HepG2 (cell line): ENCODE results near the gene CIAPIN1. TPM values are rescaled to one million over a fixed set of nuclear protein-coding genes. Genes with fewer than 3 reads are reported as not detected.

Source experiments
- ATAC-seq: fragments of 200-7000 bp; cut with Tn5 transposase; 3 replicates; pipeline ENCODE4 v1.9.1; 2020; ENCODE audit warnings: mild to moderate bottlenecking, moderate library complexity
- BruUV-seq: library from RNA; stranded (reverse); fragments of 400-500 nt; replicated peaks from 2 replicates; lab custom pipeline; 2021; lab: Mats Ljungman, UMichigan
- CTCF ChIA-PET: fragments of 300-600 bp; formaldehyde crosslinking; extraction: SDS; loops from one replicate; lab custom pipeline; 2021; ENCODE audit warnings: low total read pairs, inconsistent platforms, low intra/inter-chr PET ratio; lab: Yijun Ruan, JAX
- POLR2A ChIA-PET: fragments of 350-600 bp; sonication (Branson Sonifier 250); formaldehyde crosslinking; loops from one replicate; lab custom pipeline; 2020; ENCODE audit warnings: antibody characterized with exemption, inconsistent platforms; lab: Yijun Ruan, JAX
- DNase-seq: peaks from one replicate; pipeline ENCODE4 v3.0.0-alpha.2; 2015; ENCODE audit warnings: low spot score
- FAIRE-seq: peaks from 3 replicates; lab custom pipeline; 2011; peaks lifted over from hg19 to GRCh38; lab: Jason Lieb, UNC
- H2AFZ ChIP-seq: one replicate; pipeline ENCODE4 v1.6.1; 2011; ENCODE audit warnings: low read length, inconsistent platforms
- H3K27ac ChIP-seq: fragments of 300-600 bp; 3 replicates; pipeline ENCODE4 v1.8.0; 2011; ENCODE audit warnings: mixed run types, mild to moderate bottlenecking, mixed read lengths, low read length, inconsistent platforms; ENCODE audit not compliant: insufficient read depth; ENCODE audit errors: extremely low read length
- H3K27me3 ChIP-seq, 2 experiments: fragments of 200-600 bp in 1 of 2; 2 replicates in 1 of 2; 3 replicates in 1 of 2; pipeline versions ENCODE4 v1.6.0 to v1.8.0; 2011; ENCODE audit warnings: low read length in 2 of 2, mild to moderate bottlenecking in 2 of 2, moderate library complexity in 2 of 2, inconsistent platforms in 1 of 2; ENCODE audit not compliant: insufficient read depth in 2 of 2, control insufficient read depth in 1 of 2
- H3K36me3 ChIP-seq, 2 experiments: fragments of 200-600 bp in 1 of 2; replicated peaks in 1 of 2; 2 replicates in 1 of 2; 3 replicates in 1 of 2; pipeline versions ENCODE4 v1.5.1 to v1.8.0; 2011; ENCODE audit warnings: low read length in 2 of 2, inconsistent platforms in 1 of 2; ENCODE audit not compliant: insufficient read depth in 2 of 2, control insufficient read depth in 1 of 2
- H3K4me1 ChIP-seq: 2 replicates; pipeline ENCODE4 v1.5.1; 2012; ENCODE audit warnings: low read length, inconsistent platforms; ENCODE audit not compliant: insufficient read depth
- H3K4me2 ChIP-seq: 2 replicates; pipeline ENCODE4 v1.6.0; 2011; ENCODE audit warnings: low read depth, low read length, inconsistent platforms
- H3K4me3 ChIP-seq, 3 experiments: fragments of 200-600 bp in 1 of 3; sonication (generic), shearing (Covaris generic) in 1 of 3; replicated peaks in 1 of 3; 2 replicates each; pipeline ENCODE4 v1.5.1; 2011 to 2016; ENCODE audit warnings: low read length in 3 of 3, inconsistent platforms in 2 of 3, low read depth in 2 of 3, mild to moderate bottlenecking in 2 of 3, control low read depth in 1 of 3, mixed read lengths in 1 of 3; ENCODE audit not compliant: insufficient read depth in 1 of 3
- H3K79me2 ChIP-seq: one replicate; pipeline ENCODE4 v1.6.1; 2011; ENCODE audit warnings: low read length, inconsistent platforms; ENCODE audit not compliant: insufficient read depth
- H3K9ac ChIP-seq: 2 replicates; pipeline ENCODE4 v1.6.0; 2011; ENCODE audit warnings: mild to moderate bottlenecking, low read depth, low read length, inconsistent platforms; ENCODE audit not compliant: insufficient read depth
- H3K9me3 ChIP-seq: 2 replicates; pipeline ENCODE4 v1.5.1; 2012; ENCODE audit warnings: mild to moderate bottlenecking, low read length
- H4K20me1 ChIP-seq: 2 replicates; pipeline ENCODE4 v1.6.0; 2011; ENCODE audit warnings: inconsistent platforms, mild to moderate bottlenecking, low read length, moderate library complexity; ENCODE audit not compliant: insufficient read depth
- AGO2 ChIP-seq: fragments of 200-400 bp; formaldehyde crosslinking; optimal IDR thresholded peaks from 2 replicates; pipeline ENCODE3; 2017; ENCODE audit warnings: mild to moderate bottlenecking, low read depth, low read length, moderate library complexity
- ATF5 ChIP-seq: sonication (generic); formaldehyde crosslinking; IDR thresholded peaks from 2 replicates; pipeline ENCODE4 v1.4.0; 2020; ENCODE audit warnings: mild to moderate bottlenecking, low read depth, missing genetic modification reagents
- GABPA ChIP-seq, 2 experiments: IDR thresholded peaks; 2 replicates each; pipeline ENCODE4 v1.6.1; 2011 to 2016; ENCODE audit warnings: low read depth in 2 of 2, low read length in 1 of 2, missing biosample characterization in 1 of 2, missing genetic modification characterization in 1 of 2
- IKZF4 ChIP-seq: sonication (generic); formaldehyde crosslinking; IDR thresholded peaks from 2 replicates; pipeline ENCODE4 v1.5.1; 2020; ENCODE audit warnings: borderline replicate concordance, mild to moderate bottlenecking, low read depth, missing genetic modification reagents; ENCODE audit errors: not compliant biosample characterization
- NFATC3 ChIP-seq: sonication (generic); formaldehyde crosslinking; IDR thresholded peaks from 2 replicates; pipeline ENCODE4 v1.5.1; 2020; ENCODE audit warnings: mild to moderate bottlenecking, missing genetic modification reagents
- RAD51 ChIP-seq: fragments of 450-650 bp; IDR thresholded peaks from 2 replicates; pipeline ENCODE4 v1.6.1; 2016; ENCODE audit warnings: borderline replicate concordance
- SMAD9 ChIP-seq: sonication (generic); formaldehyde crosslinking; IDR thresholded peaks from 2 replicates; pipeline ENCODE4 v1.5.1; 2020; ENCODE audit warnings: mild to moderate bottlenecking, missing genetic modification reagents
- SNAI1 ChIP-seq: sonication (generic); formaldehyde crosslinking; IDR thresholded peaks from 2 replicates; pipeline ENCODE4 v1.5.0; 2020; ENCODE audit warnings: mild to moderate bottlenecking, missing genetic modification reagents, borderline replicate concordance
- TFDP2 ChIP-seq: sonication (generic); formaldehyde crosslinking; IDR thresholded peaks from 2 replicates; pipeline ENCODE4 v1.4.0; 2020; ENCODE audit warnings: missing genetic modification reagents
- ZBTB40 ChIP-seq, 2 experiments: fragments of 450-650 bp in 1 of 2; sonication (generic) in 1 of 2; formaldehyde crosslinking in 1 of 2; IDR thresholded peaks; 2 replicates each; pipeline versions ENCODE4 v1.6.1 to v1.8.0; 2016 to 2022; ENCODE audit warnings: antibody characterized with exemption in 1 of 2, mild to moderate bottlenecking in 1 of 2, missing genetic modification reagents in 1 of 2
- ZMAT3 ChIP-seq: sonication (generic); formaldehyde crosslinking; conservative IDR thresholded peaks from 2 replicates; pipeline ENCODE4 v1.7.0; 2021; ENCODE audit warnings: missing genetic modification reagents
- ZSCAN31 ChIP-seq: sonication (generic); formaldehyde crosslinking; IDR thresholded peaks from 2 replicates; pipeline ENCODE4 v1.5.0; 2020; ENCODE audit warnings: low read depth, mild to moderate bottlenecking, missing genetic modification reagents
- WGBS: methylation state at CpG from one replicate; pipeline ENCODE4 v1.1.6; 2017; ENCODE audit warnings: low lambda C conversion rate; 5-methylcytosine and 5-hydroxymethylcytosine counted together
- in situ Hi-C: cut with HindIII; loops from 2 replicates; pipeline ENCODE4 v1.10.0; 2017; ENCODE audit warnings: low pct_unique_long_range_greater_than_20kb; ENCODE audit not compliant: extremely low pct_ligation_motif_present
- intact Hi-C: fragments of 100-400 bp; cut with micrococcal nuclease; formaldehyde crosslinking; loops from one replicate; pipeline ENCODE4 v1.10.0; 2022; ENCODE audit not compliant: unreplicated experiment
- polyA plus RNA-seq, 8 experiments: library from polyadenylated mRNA; depleted of rRNA in 3 of 8; stranded (reverse) in 7 of 8; unstranded in 1 of 8; fragments of >200 nt; fragmentation: Illumina TruSeq in 4 of 8; extraction: Trizol in 4 of 8; gene quantifications; 2 replicates each; pipeline versions ENCODE4 v1.2.1 to v1.2.3, GENCODE V29; 2011 to 2016; ENCODE audit warnings: low read depth in 4 of 8, missing spikeins in 1 of 8, mixed read lengths in 1 of 8; ENCODE audit not compliant: insufficient read depth in 1 of 8
- total RNA-seq, 5 experiments: library from RNA; depleted of rRNA; stranded (reverse); fragments of >200 nt; fragmentation: Illumina TruSeq; extraction: Trizol; gene quantifications; 2 replicates each; pipeline ENCODE4 v1.2.3, GENCODE V29; 2016; ENCODE audit warnings: low read depth in 1 of 5

Gene CIAPIN1
- total and polyA plus RNA-seq, 2 of the 13 experiments (the other 11 are each of a cell fraction or from before 2014, with no cell fraction given) = 69.3 to 89.7 TPM

GRCh38 chr16:57462978-57463362, 15.8 kb upstream of the CIAPIN1 start:
- Histone ChIP-seq H4K20me1 (no peaks in the 10 kb centered on the region), H3K36me3 (peaks cover 29 to 65% of the 10 kb centered on the region in 2 experiments), H3K4me3 (peak overlapping the region; percentile 94 to 100 (median 99)), H3K27ac (peak overlapping the region; percentile 63), H3K4me2 (peak overlapping the region; percentile 95), H3K4me1 (peaks cover 33% of the 10 kb centered on the region), H3K79me2 (peaks cover 34% of the 10 kb centered on the region), H3K9me3 (no peaks in the 10 kb centered on the region), H2AFZ (no peak overlapping the region), H3K9ac (peak overlapping the region; percentile 94), H3K27me3 (no peaks in the 10 kb centered on the region; a peak in 1 of 5 replicates)
- ChIA-PET POLR2A (interaction anchor here (0.7 to 3.7 kb wide), 15 partner anchors 9 to 272 kb away, joined by 3 to 52 read pairs (median 5); partner anchors contain the start of genes CIAPIN1, COQ9, DOK4 and KATNB1), CTCF (interaction anchor here (1.2 to 4.6 kb wide), 2 partner anchors 9 to 57 kb away, joined by 3 to 37 read pairs; no protein-coding TSS in a partner anchor)
- DNase-seq (no peak), FAIRE-seq (no peak), ATAC-seq (peak; percentile 73)
- in situ Hi-C loops (no loop called here), intact Hi-C loops (loop anchor here (1.0 kb wide), 1 partner anchor 56 kb away; no protein-coding TSS in a partner anchor)
- 0% methylated on average over 9 of the region's 16 CpGs for WGBS
- no TSS peak for BruUV-seq
- peak; percentile 1; the same call in 1 of the 2 replicates for TF ChIP-seq ATF5 (CRISPR knock-in tag)
- 0 out of 2 replicates have a peak, but pooled peaks have one; percentile 7 for TF ChIP-seq ZMAT3 (CRISPR knock-in tag)
- 0 out of 2 replicates have a peak, but pooled peaks have one; percentile 69 for TF ChIP-seq NFATC3 (CRISPR knock-in tag)
- TF ChIP-seq AGO2 = peak; percentile 31
- TF ChIP-seq GABPA (IDR thresholded peaks at IDR 0.05; ENCODE audit: low read depth, low read length) = no peak
- TF ChIP-seq GABPA (CRISPR knock-in tag; IDR thresholded peaks at IDR 0.05; ENCODE audit: low read depth) = peak; percentile 16; the same call in 1 of the 2 replicates
- no peak for TF ChIP-seq TFDP2
- peak; percentile 22; the same call in 1 of the 2 replicates for TF ChIP-seq ZSCAN31 (CRISPR knock-in tag)
- no peak for TF ChIP-seq RAD51
- TF ChIP-seq SNAI1 (CRISPR knock-in tag) = 0 out of 2 replicates have a peak, but pooled peaks have one; percentile 12
- TF ChIP-seq ZBTB40 (IDR thresholded peaks at IDR 0.05) = no peak
- TF ChIP-seq ZBTB40 (CRISPR knock-in tag; IDR thresholded peaks at IDR 0.05) = 0 out of 2 replicates have a peak, but pooled peaks have one; percentile 5
- peak; percentile 66 for TF ChIP-seq IKZF4 (CRISPR knock-in tag)
- peak; percentile 70; the same call in 1 of the 2 replicates for TF ChIP-seq SMAD9 (CRISPR knock-in tag)
